Mesothelial cell of epicardium (in vitro differentiated cells): Measurements from ENCODE around the gene GALR3. TPM values are rescaled to one million over a fixed set of nuclear protein-coding genes. Genes with fewer than 3 reads are reported as not detected.

Source experiments
- DNase-seq, 2 experiments: peaks; one replicate each; pipeline ENCODE4 v3.0.0; 2021; ENCODE audit warnings: low spot score in 2 of 2; ENCODE audit not compliant: unreplicated experiment in 2 of 2
- H3K27ac Mint-ChIP-seq: 2 replicates; pipeline ENCODE4 v1.8.0; 2021; ENCODE audit warnings: mixed read lengths
- H3K27me3 Mint-ChIP-seq: 2 replicates; pipeline ENCODE4 v1.8.0; 2021; ENCODE audit warnings: low read depth, mixed read lengths
- H3K36me3 Mint-ChIP-seq: 2 replicates; pipeline ENCODE4 v1.8.0; 2021; ENCODE audit warnings: mixed read lengths
- H3K4me1 Mint-ChIP-seq: 2 replicates; pipeline ENCODE4 v1.8.0; 2021; ENCODE audit warnings: mixed read lengths
- H3K4me3 Mint-ChIP-seq: 2 replicates; pipeline ENCODE4 v1.8.0; 2021; ENCODE audit warnings: mild to moderate bottlenecking, moderate library complexity, mixed read lengths
- H3K9me3 Mint-ChIP-seq: 2 replicates; pipeline ENCODE4 v1.8.0; 2021; ENCODE audit warnings: mixed read lengths
- CTCF ChIP-seq: fragments of 200-600 bp; sonication (generic); IDR thresholded peaks from one replicate; pipeline ENCODE4 v1.5.0; 2021; ENCODE audit warnings: antibody characterized with exemption; ENCODE audit not compliant: unreplicated experiment
- total RNA-seq: library from RNA; stranded (reverse); gene quantifications from 3 replicates; pipeline ENCODE4 v1.2.1, GENCODE V29; 2021

The GALR3 gene
- total RNA-seq, 1 donor from 2014 or later, result 0.31 TPM

- H3K36me3 Mint-ChIP-seq, result peaks cover 4% of the 10 kb centered on the region
- no peaks in the 10 kb centered on the region for H3K27me3 Mint-ChIP-seq
- DNase-seq, result no peak
- no peaks in the 10 kb centered on the region for H3K9me3 Mint-ChIP-seq
- TF ChIP-seq CTCF, result no peak
- H3K4me3 Mint-ChIP-seq, result no peak overlapping the region
- H3K27ac Mint-ChIP-seq, result no peak overlapping the region
- H3K4me1 Mint-ChIP-seq, result peaks cover 13% of the 10 kb centered on the region
Measured at GRCh38 chr22:37811867-37812266, 11.3 kb upstream of the GALR3 start.

GRCh38 chr22:37812869-37813678 lies 10.1 kb upstream of the GALR3 start:
- H3K27ac Mint-ChIP-seq, result no peak overlapping the region
- H3K9me3 Mint-ChIP-seq, result no peaks in the 10 kb centered on the region
- peaks cover 4% of the 10 kb centered on the region for H3K36me3 Mint-ChIP-seq
- H3K4me3 Mint-ChIP-seq, result no peak overlapping the region
- DNase-seq, result no peak
- no peak for TF ChIP-seq CTCF
- peaks cover 20% of the 10 kb centered on the region for H3K4me1 Mint-ChIP-seq
- no peaks in the 10 kb centered on the region for H3K27me3 Mint-ChIP-seq

GRCh38 chr22:37815593-37815992 lies 7.6 kb upstream of the GALR3 start:
- Mint-ChIP-seq H3K36me3 (peaks cover 4% of the 10 kb centered on the region), H3K27me3 (peaks cover 21% of the 10 kb centered on the region), H3K9me3 (no peaks in the 10 kb centered on the region), H3K4me3 (no peak overlapping the region), H3K27ac (no peak overlapping the region), H3K4me1 (peaks cover 14% of the 10 kb centered on the region)
- DNase-seq, result no peak
- TF ChIP-seq CTCF, result no peak

GRCh38 chr22:37816543-37817180 lies 6.5 kb upstream of the GALR3 start:
- H3K36me3 Mint-ChIP-seq, result peaks cover 4% of the 10 kb centered on the region
- no peak overlapping the region for H3K4me3 Mint-ChIP-seq
- no peaks in the 10 kb centered on the region for H3K9me3 Mint-ChIP-seq
- peaks cover 28% of the 10 kb centered on the region for H3K27me3 Mint-ChIP-seq
- TF ChIP-seq CTCF, result no peak
- H3K4me1 Mint-ChIP-seq, result peaks cover 14% of the 10 kb centered on the region
- DNase-seq, result no peak
- H3K27ac Mint-ChIP-seq, result no peak overlapping the region

- peaks cover 39% of the 10 kb centered on the region for H3K27me3 Mint-ChIP-seq
- peak overlapping the region; percentile 91 for H3K27ac Mint-ChIP-seq
- DNase-seq, result peak; percentile 74 to 95
- H3K4me3 Mint-ChIP-seq, result peak overlapping the region; percentile 72
- H3K4me1 Mint-ChIP-seq, result peaks cover 14% of the 10 kb centered on the region
- no peaks in the 10 kb centered on the region for H3K9me3 Mint-ChIP-seq
- H3K36me3 Mint-ChIP-seq, result peaks cover 3% of the 10 kb centered on the region
- TF ChIP-seq CTCF, result peak; percentile 94
Measured at GRCh38 chr22:37817705-37818408, 5.3 kb upstream of the GALR3 start.
